ENCODE results near the gene PKD1L1.

GRCh38 chr7:47937065-47937687, 11.1 kb downstream of the PKD1L1 start:
- TF ChIP-seq CTCF (IDR thresholded peaks at IDR 0.05): no peak
- no peak for TF ChIP-seq POLR2A (IDR thresholded peaks at IDR 0.05)
- TF ChIP-seq EP300 (IDR thresholded peaks at IDR 0.05): no peak
